H1 (cell line): ENCODE measurements around the gene CYP39A1. TPM values are rescaled to one million over a fixed set of nuclear protein-coding genes. Genes with fewer than 3 reads are reported as not detected.

Source experiments
- CTBP2 ChIP-seq: IDR thresholded peaks from 2 replicates; pipeline ENCODE4 v1.7.0; 2011; ENCODE audit warnings: borderline replicate concordance, mild to moderate bottlenecking, moderate library complexity, mixed read lengths, low read length; ENCODE audit not compliant: insufficient read depth, insufficient read length
- EGR1 ChIP-seq: IDR thresholded peaks from 2 replicates; pipeline ENCODE4 v1.6.1; 2011; ENCODE audit warnings: low read depth, low read length, borderline replicate concordance
- EP300 ChIP-seq, 2 experiments: IDR thresholded peaks; 1 replicate in 1 of 2; 2 replicates in 1 of 2; pipeline ENCODE4 v1.6.1; 2011 to 2012; ENCODE audit warnings: low read depth in 2 of 2, low read length in 2 of 2, mild to moderate bottlenecking in 2 of 2, borderline replicate concordance in 1 of 2, inconsistent platforms in 1 of 2, moderate library complexity in 1 of 2
- RFX5 ChIP-seq: IDR thresholded peaks from 2 replicates; pipeline ENCODE4 v1.6.1; 2011; ENCODE audit warnings: low read depth, low read length, improper control_type of control experiment, borderline replicate concordance
- SRF ChIP-seq: IDR thresholded peaks from 2 replicates; pipeline ENCODE4 v1.6.1; 2011; ENCODE audit warnings: mild to moderate bottlenecking, low read depth, low read length, moderate library complexity
- polyA plus RNA-seq, 7 experiments: library from polyadenylated mRNA; depleted of rRNA in 3 of 7; stranded (reverse) in 5 of 7; unstranded in 2 of 7; fragments of >200 nt in 5 of 7; fragments of 200-250 nt in 2 of 7; gene quantifications; 1 replicate in 5 of 7; 2 replicates in 1 of 7; 4 replicates in 1 of 7; pipeline versions ENCODE4 v1.2.1 to v1.2.3, GENCODE V29; 2011 to 2013; ENCODE audit warnings: missing spikeins in 2 of 7, mixed read lengths in 2 of 7
- total RNA-seq: library from RNA; stranded (reverse); fragmentation: NEBNext Ultra II Directional; extraction: Animal tissue kit (Norgen Biotek cat#: 25700); gene quantifications from 2 replicates; pipeline ENCODE4 v1.2.1, GENCODE V29; 2021

Gene CYP39A1
- total and polyA plus RNA-seq, 2 of the 8 experiments (the other 6 are each of a cell fraction or from before 2014, with no cell fraction given), result 0.71 to 2.4 TPM

DNA sequence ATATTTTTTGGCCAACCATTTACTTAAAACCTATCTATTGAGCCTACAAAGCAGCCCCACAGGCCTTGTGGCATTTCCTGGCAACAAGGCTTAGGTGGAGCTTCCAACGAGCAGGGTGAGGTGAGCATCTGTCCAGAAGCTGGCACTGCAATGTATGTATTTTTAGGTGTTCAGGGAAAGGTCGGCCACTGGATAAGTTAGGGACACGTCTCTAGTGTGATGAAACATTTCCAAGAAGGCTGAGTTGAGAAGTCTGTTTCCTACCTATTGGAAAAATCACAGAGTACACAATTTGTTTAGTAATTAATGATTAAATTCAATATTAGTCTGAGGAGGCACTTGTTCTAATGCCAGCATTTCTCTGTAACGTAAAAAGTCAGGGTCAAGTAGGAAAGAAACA, 143.6 kb downstream of the CYP39A1 start (continued):
- no peak for TF ChIP-seq CTBP2
- no peak for TF ChIP-seq EGR1
- no peak for TF ChIP-seq SRF
- TF ChIP-seq RFX5, result no peak
- no peak for TF ChIP-seq EP300 (IDR thresholded peaks at IDR 0.05; ENCODE audit: borderline replicate concordance in 1 of 2, low read depth in 2 of 2, low read length in 2 of 2)
